CD4-positive, alpha-beta T cell treated with Interleukin-1 beta for 1 hour (primary cell): ENCODE measurements around the gene OR51A2.
"Not testable (repeated sequence)": the region's sequence is repeated elsewhere in the genome, so short reads cannot be mapped to it uniquely, and the experiment has no call there.

Source experiments
- DNase-seq, 2 donors: peaks; one replicate each; pipeline ENCODE4 v3.0.0-alpha.2; 2020 to 2022

The OR51A2 gene

DNA sequence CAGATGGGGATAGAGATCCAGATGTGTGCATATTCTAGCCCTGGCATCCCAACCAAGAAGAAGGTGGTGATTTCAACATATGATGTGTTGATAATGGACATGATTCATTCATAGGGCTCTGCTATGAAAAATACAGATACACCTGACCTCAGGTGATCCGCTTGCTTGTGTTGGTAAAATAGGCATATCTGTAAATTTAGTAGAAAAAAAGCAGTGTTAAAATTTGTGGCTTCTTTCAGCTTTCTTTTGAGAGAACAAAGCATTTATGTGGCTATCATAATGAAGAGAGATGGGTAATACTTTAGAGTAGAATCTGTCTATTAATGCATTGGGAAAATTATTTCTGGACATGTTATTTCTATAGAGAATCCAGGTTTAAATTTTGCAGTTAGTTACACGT, at the start of gene OR51A2:
TSS of gene OR51A2 (minus strand) at position 101 of the 400 bp plus-strand sequence. CDS start at position 101, 0 bp downstream.
- DNase-seq = not testable (repeated sequence)

- DNase-seq = no peak
Measured at GRCh38 chr11:5004424-5005274, 49.1 kb upstream of the OR51A2 start.

DNA sequence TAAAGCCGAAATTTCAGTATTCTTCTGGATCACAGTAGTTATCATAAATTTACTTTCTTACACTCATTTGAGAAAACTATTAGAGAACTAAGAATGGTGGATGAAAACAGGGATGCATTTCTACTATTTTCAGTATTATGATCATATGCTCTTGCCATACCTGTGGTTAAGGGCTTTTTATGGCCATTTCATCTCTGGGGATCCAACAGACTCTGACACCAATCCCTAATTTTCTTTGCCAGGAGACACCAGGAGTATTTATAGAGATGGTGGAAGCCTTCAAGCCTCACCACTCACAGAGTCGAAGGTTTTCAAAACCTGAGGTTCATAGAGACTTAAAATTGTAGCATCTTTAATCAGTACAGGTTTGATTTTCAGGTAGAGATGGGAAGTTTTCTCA, 39.0 kb upstream of the OR51A2 start, which contains the start of gene OR51L1:
TSS of gene OR51L1 (plus strand) at position 301 of the 400 bp plus-strand sequence. CDS start 4,132 bp downstream, outside the sequence.
- no peak for DNase-seq

DNA sequence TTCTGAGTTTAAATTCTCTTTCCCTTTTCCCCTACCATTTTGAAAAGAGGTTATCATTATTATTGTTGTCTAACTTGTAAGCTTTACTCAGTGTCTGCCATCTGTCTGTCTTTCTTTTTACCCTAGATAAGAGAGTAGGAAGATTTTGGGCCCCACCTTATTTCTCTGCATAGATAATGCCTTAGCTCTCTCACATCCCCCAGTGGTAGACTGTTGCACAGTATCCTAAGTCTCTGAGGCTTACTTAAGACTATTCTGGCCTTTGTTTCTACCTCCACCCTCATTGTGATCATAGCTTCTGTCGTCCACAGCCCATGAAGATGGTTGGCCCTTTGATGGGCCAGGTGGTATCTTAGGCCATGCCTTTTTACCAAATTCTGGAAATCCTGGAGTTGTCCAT, 35.5 kb upstream of the OR51A2 start:
- DNase-seq = no peak

DNA sequence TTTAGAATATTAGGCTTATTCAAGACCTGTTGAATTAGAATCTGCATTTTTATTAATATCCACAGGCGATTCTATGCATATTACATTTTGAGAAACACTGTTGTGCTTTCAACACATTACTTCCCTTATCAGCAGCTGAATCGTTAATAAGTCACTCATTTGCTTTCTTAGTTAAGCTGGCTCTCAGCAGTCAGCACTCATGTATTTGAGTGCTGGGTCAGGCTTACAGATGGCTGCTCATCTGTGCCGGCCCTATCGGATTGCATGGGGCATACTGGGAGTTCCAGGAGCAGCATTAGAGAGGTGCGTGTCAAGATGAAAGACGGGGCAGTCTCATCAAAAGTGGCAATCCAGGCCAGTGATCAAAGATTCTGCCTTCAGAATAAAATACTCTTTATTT, 28.3 kb upstream of the OR51A2 start:
- DNase-seq = no peak

DNA sequence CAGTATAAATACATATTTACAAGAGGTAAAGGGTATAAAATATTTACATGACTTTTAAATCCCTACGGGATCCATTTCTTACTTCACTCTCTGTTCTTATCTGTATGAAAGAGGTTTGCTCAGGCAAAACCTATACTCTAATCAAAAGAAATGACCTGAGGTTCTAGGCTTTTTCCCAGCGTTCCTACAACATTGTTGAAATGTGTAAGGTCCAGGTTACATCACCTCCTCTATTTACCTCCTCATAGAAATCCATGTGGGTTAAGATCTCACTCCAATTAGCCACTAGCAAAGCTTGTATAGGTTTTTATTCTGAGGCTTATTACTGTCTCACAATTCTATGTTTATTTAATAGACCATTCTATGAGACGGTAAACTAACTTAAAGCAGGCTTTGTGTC, 27.2 kb upstream of the OR51A2 start:
- no peak for DNase-seq

GRCh38 chr11:4979036-4979435, 23.5 kb upstream of the OR51A2 start:
- no peak for DNase-seq

DNA sequence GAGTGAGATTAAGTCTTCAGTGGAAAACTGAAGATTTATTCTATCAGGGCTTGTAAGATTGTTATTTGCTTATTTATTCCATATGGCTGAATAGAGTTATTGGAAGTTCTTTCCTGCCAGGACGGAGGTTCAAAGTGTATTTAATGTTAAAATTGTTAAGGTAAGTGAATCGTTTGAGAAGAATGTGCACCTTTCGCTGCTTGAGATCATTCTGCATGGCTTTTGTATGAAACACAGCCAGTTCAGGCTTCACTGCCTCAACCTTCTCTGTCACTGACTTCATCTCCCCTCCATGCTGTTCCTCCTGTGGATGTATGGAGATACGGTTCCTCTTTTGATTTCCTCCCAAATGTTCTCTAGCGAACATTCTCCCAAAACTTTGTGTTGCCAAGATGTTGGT, 19.9 kb upstream of the OR51A2 start:
- no peak for DNase-seq

DNA sequence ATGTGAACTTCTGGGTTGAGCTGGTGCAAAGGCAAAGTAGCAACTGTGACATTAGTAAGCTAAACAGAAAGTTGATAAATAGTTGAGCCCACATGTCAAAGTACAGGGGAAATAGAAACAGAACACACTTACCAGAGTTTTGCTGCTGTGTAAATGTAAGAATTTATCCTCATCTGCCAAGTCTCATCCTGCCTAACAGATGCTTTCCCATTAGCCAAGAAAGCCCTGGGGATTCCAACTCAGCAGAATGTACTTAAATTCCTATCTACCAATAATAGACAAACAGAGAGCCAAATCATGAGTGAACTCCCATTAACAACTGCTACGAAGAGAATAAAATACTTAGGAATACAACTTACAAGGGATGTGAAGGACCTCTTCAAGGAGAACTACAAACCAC, 7.3 kb upstream of the OR51A2 start:
- no peak for DNase-seq

GRCh38 chr11:4960877-4961276, 5.4 kb upstream of the OR51A2 start:
- no peak for DNase-seq

GRCh38 chr11:4957396-4957795, 1.9 kb upstream of the OR51A2 start:
- DNase-seq = no peak

- DNase-seq = no peak
Measured at GRCh38 chr11:4947505-4947904, 8.0 kb downstream of the OR51A2 start, which contains the start of gene OR51A4. TSS of gene OR51A4 (minus strand) at chr11:4947605. CDS start at chr11:4947100, 505 bp downstream.

GRCh38 chr11:4936745-4937144, 18.8 kb downstream of the OR51A2 start:
- DNase-seq = no peak

- DNase-seq = no peak
Measured at GRCh38 chr11:4932751-4933150, 22.8 kb downstream of the OR51A2 start.

- no peak for DNase-seq
Measured at GRCh38 chr11:4926608-4927007, 28.9 kb downstream of the OR51A2 start.

DNA sequence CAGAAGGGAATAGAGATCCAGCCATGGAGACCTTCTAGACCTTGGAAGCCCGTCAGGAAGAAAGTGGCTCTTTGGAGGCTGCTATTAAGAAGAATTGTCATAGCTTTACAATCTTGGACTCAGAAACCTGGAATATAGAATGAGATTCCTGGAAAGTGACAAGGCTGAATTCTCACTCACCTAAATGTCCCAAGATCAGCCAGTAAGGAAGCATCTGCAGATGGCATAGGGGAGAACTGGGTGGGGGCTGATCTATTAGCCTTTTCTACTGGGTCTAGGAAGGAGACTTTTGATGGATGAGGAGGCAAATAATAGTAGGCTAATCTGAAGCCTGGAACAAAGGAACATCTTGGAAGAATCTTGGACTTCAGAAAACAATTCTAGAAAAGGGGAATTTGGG, 31.3 kb downstream of the OR51A2 start, which contains the start of gene OR51G1:
TSS of gene OR51G1 (minus strand) at position 101 of the 400 bp plus-strand sequence. CDS start at position 101, 0 bp downstream.
- DNase-seq = no peak

DNA sequence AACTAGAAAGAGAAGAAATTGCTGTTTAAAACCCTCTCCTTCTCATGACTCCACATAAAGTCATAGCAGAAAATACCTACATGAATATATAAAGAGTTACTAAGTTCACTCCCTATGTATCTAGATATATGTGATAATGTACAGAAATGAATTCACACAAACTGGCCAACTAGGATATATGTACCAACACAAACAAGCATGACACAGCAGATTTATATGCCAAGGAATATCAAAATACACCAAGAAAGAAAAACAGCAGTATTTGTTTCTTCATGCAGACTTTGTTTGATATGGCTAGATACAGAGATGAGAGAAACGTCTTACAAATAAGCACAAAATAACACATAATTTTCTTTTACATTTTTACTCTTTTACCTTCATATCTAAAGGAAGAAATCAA, 33.2 kb downstream of the OR51A2 start:
- no peak for DNase-seq

GRCh38 chr11:4921796-4922195, 33.7 kb downstream of the OR51A2 start:
- no peak for DNase-seq

DNA sequence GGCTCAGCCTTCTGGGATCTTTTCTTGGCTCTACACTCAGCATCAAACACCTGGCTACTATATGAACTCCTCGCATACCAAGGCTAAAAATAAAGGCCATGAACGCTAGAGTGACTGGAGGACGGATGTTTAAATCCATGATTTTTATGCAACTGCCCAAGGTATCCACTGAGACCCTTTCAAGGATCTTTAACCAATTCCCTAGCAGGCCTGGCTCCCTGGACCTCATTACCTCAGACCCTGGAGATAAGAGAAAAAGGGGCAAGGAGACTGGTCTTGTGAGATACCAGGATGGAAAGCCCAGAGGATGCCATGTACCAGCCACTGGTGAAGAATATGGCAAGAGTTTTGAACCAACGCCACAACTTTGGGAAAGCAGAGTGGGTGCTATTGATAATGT, 36.3 kb downstream of the OR51A2 start, which contains the start of gene OR51G2:
TSS of gene OR51G2 (minus strand) at position 101 of the 400 bp plus-strand sequence. CDS start 3,687 bp downstream, outside the sequence.
- DNase-seq = no peak

DNA sequence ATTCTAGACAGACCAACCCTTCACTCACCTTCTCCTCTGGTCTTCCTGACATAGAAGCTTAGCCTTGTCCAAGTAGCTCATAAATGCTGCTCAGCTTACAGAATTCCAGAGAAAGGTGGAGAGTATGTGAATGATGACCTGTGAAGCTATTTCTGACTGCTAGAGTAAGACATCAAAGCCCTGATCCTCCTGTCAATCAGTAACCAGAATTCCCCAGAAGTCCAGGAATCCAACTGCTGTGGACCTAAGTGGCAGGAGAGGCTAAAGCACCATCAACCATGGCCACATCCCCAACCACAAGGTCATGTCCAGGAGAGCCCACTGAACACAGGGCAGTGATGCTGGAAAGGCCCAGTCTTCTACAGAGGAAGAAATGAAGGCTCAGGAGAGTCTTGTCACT, 38.9 kb downstream of the OR51A2 start:
- no peak for DNase-seq
